HUES48 (cell line): ENCODE measurements around the gene MSH3.

Experiments
- H3K27ac ChIP-seq: one replicate; pipeline ENCODE4 v1.7.0; 2013; ENCODE audit warnings: low read depth, low read length, inconsistent platforms
- H3K27me3 ChIP-seq: 2 replicates; pipeline ENCODE4 v1.6.1; 2013; ENCODE audit warnings: mild to moderate bottlenecking, low read length; ENCODE audit not compliant: control insufficient read depth, insufficient read depth
- H3K36me3 ChIP-seq: 2 replicates; pipeline ENCODE4 v1.6.1; 2013; ENCODE audit warnings: low read length; ENCODE audit not compliant: control insufficient read depth, insufficient read depth
- H3K4me1 ChIP-seq: 2 replicates; pipeline ENCODE4 v1.6.1; 2013; ENCODE audit warnings: mild to moderate bottlenecking, low read length; ENCODE audit not compliant: control insufficient read depth, insufficient read depth
- H3K4me3 ChIP-seq: 2 replicates; pipeline ENCODE4 v1.5.1; 2013; ENCODE audit warnings: mild to moderate bottlenecking, low read depth, low read length
- H3K9ac ChIP-seq: 2 replicates; pipeline ENCODE4 v1.6.1; 2013; ENCODE audit warnings: mild to moderate bottlenecking, low read depth, low read length, moderate library complexity
- H3K9me3 ChIP-seq: 2 replicates; pipeline ENCODE4 v1.6.1; 2013; ENCODE audit warnings: low read length; ENCODE audit not compliant: control insufficient read depth, insufficient read depth

Gene MSH3

GRCh38 chr5:80920333-80920732, 265.9 kb downstream of the MSH3 start:
- no peaks in the 10 kb centered on the region for H3K27me3 ChIP-seq
- no peaks in the 10 kb centered on the region for H3K9me3 ChIP-seq
- H3K36me3 ChIP-seq = no peaks in the 10 kb centered on the region
- no peak overlapping the region for H3K9ac ChIP-seq
- H3K27ac ChIP-seq = no peak overlapping the region
- H3K4me3 ChIP-seq = no peak overlapping the region
- H3K4me1 ChIP-seq = peaks cover 13% of the 10 kb centered on the region; the same call in 1 of the 2 replicates

- no peak overlapping the region for H3K4me3 ChIP-seq
- H3K27ac ChIP-seq = no peak overlapping the region
- H3K27me3 ChIP-seq = no peaks in the 10 kb centered on the region
- H3K9me3 ChIP-seq = no peaks in the 10 kb centered on the region
- H3K9ac ChIP-seq = no peak overlapping the region
- peaks cover 13% of the 10 kb centered on the region; the same call in 1 of the 2 replicates for H3K4me1 ChIP-seq
- no peaks in the 10 kb centered on the region for H3K36me3 ChIP-seq
Measured at GRCh38 chr5:80921026-80921425, 266.6 kb downstream of the MSH3 start.

GRCh38 chr5:80925931-80926330, 271.5 kb downstream of the MSH3 start:
- no peak overlapping the region for H3K9ac ChIP-seq
- no peaks in the 10 kb centered on the region for H3K27me3 ChIP-seq
- peaks cover 11% of the 10 kb centered on the region for H3K4me1 ChIP-seq

More at GRCh38 chr5:80925931-80926330, 271.5 kb downstream of the MSH3 start:
- Histone ChIP-seq H3K4me3 (no peak overlapping the region), H3K27ac (no peak overlapping the region), H3K9me3 (no peaks in the 10 kb centered on the region), H3K36me3 (no peaks in the 10 kb centered on the region)
